Left lung (tissue), 10 donors: ENCODE results near the gene AKAP13. TPM values are rescaled to one million over a fixed set of nuclear protein-coding genes. Genes with fewer than 3 reads are reported as not detected.

Source experiments
- ATAC-seq: fragments of 200-7000 bp; cut with Tn5 transposase; one replicate; pipeline ENCODE4 v1.9.1; 2020; ENCODE audit warnings: moderate library complexity
- DNase-seq, 4 donors: peaks; one replicate each; pipeline ENCODE4 v3.0.0-alpha.2; 2013 to 2020
- H3K27ac ChIP-seq, 2 donors: fragments of 200-600 bp; sonication (generic) in 1 of 2; one replicate each; pipeline versions ENCODE4 v1.5.0 to v1.8.0; 2020 to 2021
- H3K27me3 ChIP-seq, 2 donors: fragments of 200-600 bp; sonication (generic) in 1 of 2; one replicate each; pipeline versions ENCODE4 v1.5.0 to v1.8.0; 2020 to 2021
- H3K36me3 ChIP-seq, 2 donors: fragments of 200-600 bp; sonication (generic) in 1 of 2; one replicate each; pipeline versions ENCODE4 v1.5.0 to v1.8.0; 2020 to 2021
- H3K4me1 ChIP-seq, 2 donors: fragments of 200-600 bp; one replicate each; pipeline ENCODE4 v1.8.0; 2021
- H3K4me3 ChIP-seq, 2 donors: fragments of 200-600 bp; sonication (generic) in 1 of 2; one replicate each; pipeline versions ENCODE4 v1.5.0 to v1.8.0; 2020 to 2021; ENCODE audit warnings: mild to moderate bottlenecking in 1 of 2
- H3K9me3 ChIP-seq, 2 donors: fragments of 200-600 bp; sonication (generic) in 1 of 2; one replicate each; pipeline versions ENCODE4 v1.5.0 to v1.8.0; 2020 to 2021
- intact Hi-C, 2 donors: fragments of 100-400 bp; cut with DNase I; formaldehyde crosslinking; loops; one replicate each; pipeline versions ENCODE4 v1.11.2 to v1.14.2; 2022
- polyA plus RNA-seq, 6 donors: library from polyadenylated mRNA; unstranded; fragments of 120-200 nt; gene quantifications; one replicate each; pipeline ENCODE4 v1.2.1, GENCODE V29; 2013; ENCODE audit not compliant: insufficient read length in 6 of 6
- total RNA-seq, 2 donors: library from RNA; stranded (reverse); fragmentation: NEBNext Ultra II Directional; extraction: Animal tissue kit (Norgen Biotek cat#: 25700); gene quantifications; one replicate each; pipeline ENCODE4 v1.2.1, GENCODE V29; 2021
- TF ChIP-seq, protein P1 (sequence below), 2 donors: fragments of 200-600 bp; sonication (generic) in 1 of 2; IDR thresholded peaks; one replicate each; pipeline versions ENCODE4 v1.5.0 to v1.8.0; 2021; ENCODE audit warnings: antibody characterized with exemption in 2 of 2
- donor health status: DM: no; HTN: yes; CAD: no.
- donor health status: DM: no; HTN: no; CAD: no.

AKAP13 gene
- total and polyA plus RNA-seq, 8 donors: 93.6 to 346 (median 102) TPM

DNA sequence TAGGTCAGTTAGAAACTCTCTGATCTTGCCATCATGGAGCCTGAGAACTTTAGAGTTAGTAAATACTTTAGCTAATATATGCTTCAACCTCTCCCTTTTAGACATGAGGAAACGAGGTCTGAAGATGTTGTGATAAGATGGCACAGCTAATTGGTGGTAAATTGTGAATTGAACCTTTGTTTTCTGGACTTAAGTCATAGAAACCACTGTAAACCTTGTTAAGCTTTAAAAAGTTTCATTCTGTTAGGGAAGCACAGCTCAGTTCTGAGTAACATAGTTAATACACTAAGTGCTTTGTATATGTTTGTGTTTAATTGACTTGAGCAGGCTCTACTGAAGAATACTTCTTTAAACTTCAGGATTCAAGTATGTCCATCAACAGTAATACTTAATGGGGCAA is 108.6 kb downstream of the AKAP13 start:
- H3K27ac ChIP-seq: no peak overlapping the region
- intact Hi-C loops: no loop called here
- ATAC-seq (no peak), DNase-seq (no peak)
- peaks cover 6 to 68% of the 10 kb centered on the region in 2 donors for H3K4me1 ChIP-seq
- no peaks in the 10 kb centered on the region for H3K36me3 ChIP-seq
- TF ChIP-seq, protein P1, sequence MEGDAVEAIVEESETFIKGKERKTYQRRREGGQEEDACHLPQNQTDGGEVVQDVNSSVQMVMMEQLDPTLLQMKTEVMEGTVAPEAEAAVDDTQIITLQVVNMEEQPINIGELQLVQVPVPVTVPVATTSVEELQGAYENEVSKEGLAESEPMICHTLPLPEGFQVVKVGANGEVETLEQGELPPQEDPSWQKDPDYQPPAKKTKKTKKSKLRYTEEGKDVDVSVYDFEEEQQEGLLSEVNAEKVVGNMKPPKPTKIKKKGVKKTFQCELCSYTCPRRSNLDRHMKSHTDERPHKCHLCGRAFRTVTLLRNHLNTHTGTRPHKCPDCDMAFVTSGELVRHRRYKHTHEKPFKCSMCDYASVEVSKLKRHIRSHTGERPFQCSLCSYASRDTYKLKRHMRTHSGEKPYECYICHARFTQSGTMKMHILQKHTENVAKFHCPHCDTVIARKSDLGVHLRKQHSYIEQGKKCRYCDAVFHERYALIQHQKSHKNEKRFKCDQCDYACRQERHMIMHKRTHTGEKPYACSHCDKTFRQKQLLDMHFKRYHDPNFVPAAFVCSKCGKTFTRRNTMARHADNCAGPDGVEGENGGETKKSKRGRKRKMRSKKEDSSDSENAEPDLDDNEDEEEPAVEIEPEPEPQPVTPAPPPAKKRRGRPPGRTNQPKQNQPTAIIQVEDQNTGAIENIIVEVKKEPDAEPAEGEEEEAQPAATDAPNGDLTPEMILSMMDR (IDR thresholded peaks at IDR 0.05): no peak
- no peaks in the 10 kb centered on the region for H3K9me3 ChIP-seq
- no peaks in the 10 kb centered on the region for H3K27me3 ChIP-seq
- H3K4me3 ChIP-seq: no peak overlapping the region

DNA sequence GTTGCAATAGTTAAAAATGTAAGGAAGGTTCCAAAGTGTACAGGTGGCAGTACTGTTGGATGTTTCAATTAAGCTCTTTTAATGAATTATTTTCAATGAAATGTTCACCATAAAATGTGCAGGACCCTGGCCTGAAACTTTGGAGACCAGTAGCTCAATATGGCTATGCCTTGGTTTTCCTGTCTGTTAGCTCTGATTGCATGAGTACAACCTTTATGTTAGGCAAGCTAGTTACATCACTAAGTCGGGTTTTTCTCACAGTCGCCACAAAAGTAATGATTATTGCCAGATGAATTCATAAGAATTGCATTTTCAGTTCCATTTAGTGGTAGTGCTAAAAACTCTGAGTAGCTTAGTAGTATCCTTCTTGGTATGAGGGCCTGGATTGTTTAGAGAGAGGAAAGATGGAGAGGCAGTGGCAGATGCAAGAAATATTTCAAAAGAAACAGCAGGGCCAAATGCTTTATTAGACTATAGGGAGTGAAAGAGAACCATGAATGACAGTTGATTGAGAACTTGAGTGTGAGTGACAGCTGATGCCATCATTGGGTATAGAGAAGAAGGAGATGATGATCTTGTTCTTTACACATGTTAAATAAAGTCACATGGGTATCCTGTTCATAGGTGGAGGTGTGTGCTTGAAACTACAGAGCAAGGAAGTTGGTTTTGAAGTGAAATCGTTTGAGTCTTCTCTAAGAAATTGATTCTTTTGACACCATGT is 109.5 kb downstream of the AKAP13 start:
- TF ChIP-seq, protein P1 (IDR thresholded peaks at IDR 0.05): no peak
- intact Hi-C loops: no loop called here
- no peak overlapping the region for H3K4me3 ChIP-seq
- ATAC-seq (no peak), DNase-seq (no peak)
- H3K9me3 ChIP-seq: no peaks in the 10 kb centered on the region
- H3K27ac ChIP-seq: no peak overlapping the region
- no peaks in the 10 kb centered on the region for H3K36me3 ChIP-seq
- H3K4me1 ChIP-seq: peaks cover 12 to 72% of the 10 kb centered on the region in 2 donors
- no peaks in the 10 kb centered on the region for H3K27me3 ChIP-seq

GRCh38 chr15:85490856-85491255 is 110.5 kb downstream of the AKAP13 start:
- no peak overlapping the region for H3K4me3 ChIP-seq
- H3K27me3 ChIP-seq: no peaks in the 10 kb centered on the region
- H3K9me3 ChIP-seq: no peaks in the 10 kb centered on the region
- intact Hi-C loops: no loop called here
- no peak for ATAC-seq
- H3K4me1 ChIP-seq: peaks cover 12 to 68% of the 10 kb centered on the region in 2 donors
- H3K36me3 ChIP-seq: no peaks in the 10 kb centered on the region
- DNase-seq: no peak
- TF ChIP-seq, protein P1 (IDR thresholded peaks at IDR 0.05): no peak
- H3K27ac ChIP-seq: peak overlapping the region in 1 of 2 donors; percentile 25

GRCh38 chr15:85491691-85492090 is 111.3 kb downstream of the AKAP13 start:
- DNase-seq: no peak
- TF ChIP-seq, protein P1 (IDR thresholded peaks at IDR 0.05): no peak
- peak; percentile 68 for ATAC-seq
- Histone ChIP-seq H3K4me3 (no peak overlapping the region), H3K27me3 (no peaks in the 10 kb centered on the region), H3K4me1 (peaks cover 12 to 61% of the 10 kb centered on the region in 2 donors), H3K36me3 (no peaks in the 10 kb centered on the region), H3K27ac (no peak overlapping the region), H3K9me3 (no peaks in the 10 kb centered on the region)
- intact Hi-C loops: no loop called here

- TF ChIP-seq, protein P1 (IDR thresholded peaks at IDR 0.05): no peak
- H3K4me3 ChIP-seq: no peak overlapping the region
Observed at GRCh38 chr15:85492406-85492805, 112.0 kb downstream of the AKAP13 start.

More at GRCh38 chr15:85492406-85492805, 112.0 kb downstream of the AKAP13 start:
- H3K4me1 ChIP-seq: peaks cover 16 to 61% of the 10 kb centered on the region in 2 donors
- intact Hi-C loops: no loop called here
- H3K27ac ChIP-seq: no peak overlapping the region
- no peaks in the 10 kb centered on the region for H3K27me3 ChIP-seq
- H3K36me3 ChIP-seq: no peaks in the 10 kb centered on the region
- ATAC-seq (no peak), DNase-seq (no peak)
- no peaks in the 10 kb centered on the region for H3K9me3 ChIP-seq
